HEK293T (cell line): ENCODE results near the gene UPK3A.

Source experiments
- FOXA1 ChIP-seq: fragments of 450-650 bp; IDR thresholded peaks from 2 replicates; pipeline ENCODE4 v1.6.1; 2016; ENCODE audit warnings: mild to moderate bottlenecking
- FOXK2 ChIP-seq: fragments of 450-650 bp; IDR thresholded peaks from 2 replicates; pipeline ENCODE4 v1.6.1; 2016; ENCODE audit warnings: mild to moderate bottlenecking
- L3MBTL2 ChIP-seq: fragments of 450-650 bp; conservative IDR thresholded peaks from 2 replicates; pipeline ENCODE4 v1.6.1; 2016; ENCODE audit warnings: mild to moderate bottlenecking
- NFRKB ChIP-seq: fragments of 450-650 bp; IDR thresholded peaks from 2 replicates; pipeline ENCODE4 v1.6.1; 2016; ENCODE audit warnings: mild to moderate bottlenecking, moderate library complexity
- SUZ12 ChIP-seq: fragments of 450-650 bp; IDR thresholded peaks from 2 replicates; pipeline ENCODE4 v1.6.1; 2016; ENCODE audit warnings: mild to moderate bottlenecking
- ZNF384 ChIP-seq: fragments of 450-650 bp; IDR thresholded peaks from 2 replicates; pipeline ENCODE4 v1.6.1; 2016

DNA sequence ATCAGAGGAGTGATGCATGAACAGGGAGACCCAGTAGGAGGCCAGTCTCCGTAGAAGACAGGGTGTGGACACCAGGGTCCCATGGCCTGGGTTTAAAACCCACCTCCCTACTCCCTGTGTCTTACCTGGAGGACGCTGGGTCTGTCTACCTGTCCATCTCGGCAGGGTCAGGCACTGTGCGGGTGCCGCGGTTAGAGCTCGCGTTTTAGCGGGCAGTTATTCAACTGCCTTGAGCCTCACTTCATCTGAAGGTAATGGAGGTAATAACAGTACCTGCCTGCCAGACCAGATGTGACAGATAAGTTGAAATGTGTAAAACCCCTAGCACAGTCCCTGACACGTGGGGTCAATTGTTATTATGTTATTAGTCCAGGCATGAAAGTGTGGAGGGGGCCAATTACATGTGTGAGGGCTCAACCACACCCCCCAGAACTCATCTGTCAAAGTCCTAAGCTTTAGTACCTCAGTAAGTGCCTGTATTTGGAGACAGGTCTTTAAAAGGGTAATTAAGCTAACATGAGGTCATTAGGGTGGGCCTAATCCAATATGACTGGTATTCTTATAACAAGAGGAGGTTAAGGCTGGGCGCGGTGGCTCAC, 8.1 kb upstream of the UPK3A start:
- TF ChIP-seq ZNF384 (no peak), NFRKB (no peak), FOXA1 (no peak), L3MBTL2 (no peak), SUZ12 (no peak), FOXK2 (no peak)
